GM18951 (cell line): ENCODE results near the gene PAFAH1B2.

ENCODE experiments used
- POLR2A ChIP-seq: IDR thresholded peaks from 4 replicates; pipeline ENCODE4 v1.6.1; 2011; ENCODE audit warnings: mild to moderate bottlenecking; ENCODE audit not compliant: insufficient read length, insufficient read depth; ENCODE audit errors: extremely low read depth
- in situ Hi-C: fragments of 300-500 bp; cut with MboI; formaldehyde crosslinking; loops from one replicate; pipeline ENCODE4 v1.12.0; 2022; ENCODE audit warnings: low sequenced_read_pairs, mixed read lengths, inconsistent platforms; ENCODE audit not compliant: unreplicated experiment

PAFAH1B2 gene

DNA sequence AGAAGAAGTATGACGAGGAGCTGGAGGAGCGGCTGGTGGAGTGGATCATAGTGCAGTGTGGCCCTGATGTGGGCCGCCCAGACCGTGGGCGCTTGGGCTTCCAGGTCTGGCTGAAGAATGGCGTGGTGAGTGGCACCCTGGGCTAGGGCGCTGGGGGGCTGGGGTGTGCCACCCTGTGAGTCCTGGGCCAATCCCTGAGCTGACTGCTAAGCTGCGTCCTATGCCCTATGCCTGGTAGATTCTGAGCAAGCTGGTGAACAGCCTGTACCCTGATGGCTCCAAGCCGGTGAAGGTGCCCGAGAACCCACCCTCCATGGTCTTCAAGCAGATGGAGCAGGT, 59.0 kb downstream of the PAFAH1B2 start:
- no peak for TF ChIP-seq POLR2A
- in situ Hi-C loops, result no loop called here

DNA sequence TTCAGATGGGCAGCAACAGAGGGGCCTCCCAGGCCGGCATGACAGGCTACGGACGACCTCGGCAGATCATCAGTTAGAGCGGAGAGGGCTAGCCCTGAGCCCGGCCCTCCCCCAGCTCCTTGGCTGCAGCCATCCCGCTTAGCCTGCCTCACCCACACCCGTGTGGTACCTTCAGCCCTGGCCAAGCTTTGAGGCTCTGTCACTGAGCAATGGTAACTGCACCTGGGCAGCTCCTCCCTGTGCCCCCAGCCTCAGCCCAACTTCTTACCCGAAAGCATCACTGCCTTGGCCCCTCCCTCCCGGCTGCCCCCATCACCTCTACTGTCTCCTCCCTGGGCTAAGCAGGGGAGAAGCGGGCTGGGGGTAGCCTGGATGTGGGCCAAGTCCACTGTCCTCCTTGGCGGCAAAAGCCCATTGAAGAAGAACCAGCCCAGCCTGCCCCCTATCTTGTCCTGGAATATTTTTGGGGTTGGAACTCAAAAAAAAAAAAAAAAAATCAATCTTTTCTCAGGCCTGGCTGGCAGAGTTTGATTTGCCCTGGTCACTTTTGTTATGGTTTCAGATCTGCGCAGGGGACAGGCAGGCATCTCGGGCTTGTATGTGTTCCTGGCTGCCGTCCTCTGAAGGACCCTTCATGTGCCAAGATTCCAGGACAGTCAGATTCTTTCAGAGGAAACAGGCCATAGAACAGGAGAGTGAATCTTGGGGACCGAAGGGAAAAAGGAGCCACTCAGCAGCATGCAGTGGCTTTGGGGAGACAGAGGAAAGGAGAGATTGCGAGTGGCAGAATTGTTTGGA, 60.4 kb downstream of the PAFAH1B2 start:
- TF ChIP-seq POLR2A, result no peak
- in situ Hi-C loops, result loop anchor here (5.0 kb wide), 1 partner anchor 67 kb away; no protein-coding TSS in a partner anchor

DNA sequence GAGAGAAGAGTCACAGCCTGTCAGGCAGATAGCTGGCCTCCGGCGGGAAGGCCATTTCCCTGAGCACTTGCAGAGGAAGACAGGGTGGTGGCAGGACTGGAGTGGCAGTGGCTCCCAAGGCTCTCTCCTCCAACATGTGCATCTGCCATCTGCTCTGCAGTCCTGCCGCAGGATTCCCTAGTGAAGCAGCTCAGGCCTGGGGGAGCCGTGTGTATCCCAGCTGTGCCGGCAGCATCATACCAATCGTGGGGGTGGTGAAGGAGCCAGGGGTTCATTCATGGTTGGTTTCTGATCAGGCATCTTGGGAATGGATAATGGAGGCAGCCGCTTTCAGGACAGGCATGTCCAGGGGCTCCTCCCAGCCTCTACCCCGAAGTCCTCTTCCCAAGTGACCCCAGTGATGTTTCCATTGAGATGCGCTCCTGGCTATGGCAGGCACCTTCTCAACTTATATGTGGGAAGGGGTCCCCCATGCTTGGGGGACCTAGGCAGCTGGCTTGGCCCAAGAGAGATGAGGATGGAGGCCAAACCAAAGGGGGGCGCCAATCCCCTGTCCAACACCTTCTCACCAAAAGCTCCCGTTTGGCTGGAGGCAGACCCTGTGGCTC, 61.2 kb downstream of the PAFAH1B2 start:
- in situ Hi-C loops, result loop anchor here (5.0 kb wide), 1 partner anchor 68 kb away; no protein-coding TSS in a partner anchor
- no peak for TF ChIP-seq POLR2A

DNA sequence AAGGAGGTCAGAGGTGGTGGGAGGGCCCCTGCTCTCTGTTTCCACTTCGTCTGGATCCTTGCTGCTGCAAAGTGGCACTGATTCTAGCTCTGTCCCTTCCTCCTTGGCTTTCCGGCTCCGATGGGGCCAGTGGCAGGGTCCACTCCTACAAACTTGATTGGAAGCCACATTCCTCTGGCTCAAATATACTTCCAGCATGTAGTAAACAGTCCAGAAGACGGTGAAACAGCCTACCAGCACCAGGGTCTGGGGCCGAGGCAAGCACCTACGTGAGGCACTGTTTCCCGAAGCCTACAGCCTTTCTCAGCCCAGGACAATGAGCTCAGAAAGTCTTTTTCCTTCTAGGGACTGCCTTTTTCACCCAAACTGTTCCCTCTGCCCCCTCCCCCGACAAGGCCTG, 62.0 kb downstream of the PAFAH1B2 start:
- in situ Hi-C loops, result loop anchor here (5.0 kb wide), 1 partner anchor 69 kb away; no protein-coding TSS in a partner anchor

DNA sequence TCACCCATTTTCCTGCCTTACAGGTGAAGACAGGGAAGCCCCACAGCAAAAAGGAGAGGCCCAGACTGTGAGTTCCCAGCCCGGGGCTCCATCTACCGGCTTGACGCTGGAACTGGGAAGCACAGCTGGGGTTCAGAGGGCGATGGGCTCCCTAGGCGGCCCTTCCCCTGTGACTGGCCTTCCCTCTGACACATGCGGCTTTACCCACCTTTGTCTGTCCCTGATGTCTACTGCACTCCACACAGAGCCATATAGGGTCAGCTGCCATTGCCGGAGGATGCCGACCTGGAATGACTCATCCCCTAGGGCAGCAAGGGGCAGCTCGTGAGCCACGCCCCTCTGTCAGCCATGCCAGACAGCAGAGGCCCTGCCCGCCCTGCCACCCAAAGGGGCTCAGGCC, 62.8 kb downstream of the PAFAH1B2 start:
- in situ Hi-C loops, result loop anchor here (5.0 kb wide), 1 partner anchor 70 kb away; no protein-coding TSS in a partner anchor

DNA sequence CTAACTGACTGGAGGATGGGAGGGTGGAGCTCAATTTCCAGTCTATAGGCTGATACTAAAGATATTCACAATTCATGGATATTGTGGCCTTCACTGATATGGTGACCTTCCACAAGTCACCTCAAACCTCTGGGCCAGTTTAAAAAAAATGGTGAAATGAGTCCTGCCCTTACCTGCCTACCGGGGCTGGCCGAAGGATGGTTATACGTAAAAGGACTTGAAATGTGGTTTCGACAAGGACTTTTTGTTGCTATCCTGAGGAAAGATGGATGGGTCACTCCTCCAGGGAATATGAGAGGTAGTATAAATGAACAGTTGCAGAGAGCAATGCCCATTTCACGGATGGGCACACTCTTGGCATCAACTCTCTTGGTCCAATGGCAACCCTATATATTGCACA, 63.4 kb downstream of the PAFAH1B2 start:
- in situ Hi-C loops, result loop anchor here (5.0 kb wide), 1 partner anchor 70 kb away; no protein-coding TSS in a partner anchor

DNA sequence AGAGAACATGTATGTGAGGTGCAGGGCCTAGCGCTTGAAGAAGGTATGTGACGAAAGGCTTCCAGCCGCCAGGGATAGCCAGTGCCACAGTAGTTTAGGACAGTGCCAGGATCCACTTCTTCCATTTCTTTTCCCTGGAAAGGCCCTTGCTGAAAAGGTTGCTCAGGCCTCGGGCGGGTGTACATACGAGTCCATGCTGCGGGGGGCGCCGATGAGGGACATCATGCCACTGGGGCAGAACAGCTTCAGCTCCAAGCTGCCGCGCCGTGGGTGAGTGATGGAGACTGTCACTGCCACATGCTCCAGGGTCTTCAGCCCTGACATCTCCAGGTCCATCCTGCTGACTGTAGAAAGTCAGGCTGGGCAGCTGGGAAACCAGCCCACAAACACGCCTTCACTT, 64.6 kb downstream of the PAFAH1B2 start:
- in situ Hi-C loops, result loop anchor here (5.0 kb wide), 1 partner anchor 71 kb away; no protein-coding TSS in a partner anchor

DNA sequence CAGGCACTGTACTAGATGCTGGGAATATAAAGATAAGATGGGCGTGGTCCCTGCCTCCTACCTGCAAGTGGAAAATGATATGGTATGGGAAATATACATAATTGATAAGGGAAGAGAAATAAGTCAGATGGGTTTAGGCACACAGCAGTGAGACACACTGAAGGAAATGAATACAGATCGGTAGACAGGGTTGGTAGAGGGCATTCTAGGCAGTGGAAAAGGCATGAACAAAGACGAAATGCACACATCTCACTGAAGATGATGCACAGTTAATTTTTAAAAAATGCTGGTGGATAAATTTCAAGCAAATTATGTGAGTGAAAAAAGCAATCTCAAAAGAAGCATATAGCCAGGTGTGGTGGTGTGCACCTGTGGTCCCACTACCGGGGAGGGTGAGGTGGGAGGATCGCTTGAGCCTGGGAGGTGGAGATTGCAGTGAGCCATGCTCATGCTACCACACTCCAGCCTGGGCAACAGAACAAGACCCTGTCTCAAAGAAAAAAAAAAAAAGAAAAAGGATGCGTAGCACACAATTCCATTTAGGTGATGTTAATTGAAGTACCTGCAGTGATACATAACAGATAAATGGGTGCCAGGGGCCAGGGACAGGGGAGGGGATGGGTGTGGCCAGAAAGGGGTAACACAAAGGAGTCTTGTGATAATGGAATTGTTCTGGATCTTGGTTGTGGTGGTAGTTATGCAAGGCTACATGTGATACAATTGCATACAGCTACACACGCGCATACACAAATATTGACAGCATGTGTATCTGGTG, 65.5 kb downstream of the PAFAH1B2 start:
- in situ Hi-C loops, result loop anchor here (5.0 kb wide), 1 partner anchor 72 kb away; no protein-coding TSS in a partner anchor

DNA sequence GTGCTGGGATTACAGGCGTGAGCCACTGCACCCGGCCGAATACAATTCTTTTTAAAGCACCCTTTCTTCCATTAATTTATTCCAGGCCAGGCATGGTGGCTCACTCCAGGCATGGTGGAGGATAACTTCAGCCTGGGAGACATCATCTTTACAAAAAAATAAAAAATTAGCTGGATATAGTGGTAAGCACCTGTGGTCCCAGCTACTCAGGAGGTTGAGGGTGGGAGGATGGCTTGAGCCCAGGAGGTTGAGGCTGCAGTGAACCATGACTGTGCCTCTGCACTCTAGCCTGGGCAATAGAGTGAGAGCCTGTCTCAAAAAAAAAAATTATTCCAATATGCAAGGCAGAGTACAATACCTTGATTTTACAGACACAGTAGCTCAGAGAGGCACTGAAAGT, 66.5 kb downstream of the PAFAH1B2 start:
- no peak for TF ChIP-seq POLR2A
- in situ Hi-C loops, result no loop called here

DNA sequence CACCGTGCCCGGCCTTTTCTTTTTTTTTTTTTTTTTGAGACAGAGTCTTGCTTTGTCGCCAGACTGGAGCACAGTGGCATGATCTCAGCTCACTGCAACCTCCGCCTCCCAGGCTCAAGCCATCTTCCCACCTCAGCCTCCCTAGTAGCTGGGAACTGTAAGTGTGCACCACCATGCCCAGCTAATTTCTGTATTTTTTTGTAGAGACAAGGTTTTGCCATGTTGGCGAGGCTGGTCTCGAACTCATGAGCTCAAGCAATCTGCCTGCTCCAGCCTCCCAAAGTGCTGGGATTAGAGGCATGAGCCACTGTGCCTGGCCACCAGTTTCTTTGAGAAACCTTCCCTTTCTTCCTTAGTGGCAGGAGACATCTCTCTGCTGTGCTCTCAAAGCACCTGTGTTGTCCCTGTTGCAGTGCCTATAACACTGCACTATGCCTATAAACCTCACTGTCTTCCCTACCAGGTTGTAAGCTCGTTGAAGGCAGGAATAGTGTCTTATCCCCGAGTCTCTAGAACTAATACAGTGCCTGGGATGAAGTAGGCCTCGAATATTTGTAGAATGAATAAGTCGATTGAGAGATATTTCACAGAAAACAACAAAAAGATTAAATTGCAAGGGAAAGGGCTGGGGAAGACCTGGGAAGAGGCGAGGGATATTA, 68.7 kb downstream of the PAFAH1B2 start:
- in situ Hi-C loops, result no loop called here
- no peak for TF ChIP-seq POLR2A

DNA sequence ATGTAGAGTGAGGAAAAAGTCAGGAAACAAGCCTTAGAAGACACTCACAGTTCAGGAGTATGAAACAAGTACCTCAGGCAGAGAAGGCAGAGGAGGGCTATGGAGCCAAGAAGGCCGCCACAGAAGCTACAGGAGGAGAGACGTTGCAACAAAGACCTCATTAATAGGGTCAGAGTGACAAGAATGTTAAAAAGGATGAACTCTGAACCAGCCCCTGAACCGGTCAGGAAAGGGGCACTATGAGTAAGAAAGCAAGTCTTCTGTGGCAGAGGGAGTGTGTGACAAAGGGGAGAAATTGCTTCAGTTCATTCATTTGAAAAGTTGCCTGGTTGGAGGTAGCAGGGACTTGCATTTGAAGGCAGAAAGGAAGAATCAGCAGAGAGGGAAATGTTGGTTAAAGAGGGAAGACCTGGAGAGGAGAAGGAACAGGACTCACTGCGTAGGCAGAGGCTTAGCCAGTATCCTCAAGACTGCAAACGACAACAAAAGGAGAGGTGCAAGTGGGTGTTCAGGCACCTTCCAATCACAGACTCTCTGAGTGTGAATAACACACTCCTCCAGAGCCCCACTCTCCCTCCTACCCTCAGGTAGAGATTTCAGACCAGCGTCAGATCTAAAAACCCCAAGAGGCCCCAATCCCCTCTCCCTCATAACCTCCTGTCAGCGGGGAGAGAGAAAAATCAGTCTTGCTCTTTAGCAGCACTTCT, 70.5 kb downstream of the PAFAH1B2 start:
- TF ChIP-seq POLR2A, result no peak
- in situ Hi-C loops, result no loop called here

DNA sequence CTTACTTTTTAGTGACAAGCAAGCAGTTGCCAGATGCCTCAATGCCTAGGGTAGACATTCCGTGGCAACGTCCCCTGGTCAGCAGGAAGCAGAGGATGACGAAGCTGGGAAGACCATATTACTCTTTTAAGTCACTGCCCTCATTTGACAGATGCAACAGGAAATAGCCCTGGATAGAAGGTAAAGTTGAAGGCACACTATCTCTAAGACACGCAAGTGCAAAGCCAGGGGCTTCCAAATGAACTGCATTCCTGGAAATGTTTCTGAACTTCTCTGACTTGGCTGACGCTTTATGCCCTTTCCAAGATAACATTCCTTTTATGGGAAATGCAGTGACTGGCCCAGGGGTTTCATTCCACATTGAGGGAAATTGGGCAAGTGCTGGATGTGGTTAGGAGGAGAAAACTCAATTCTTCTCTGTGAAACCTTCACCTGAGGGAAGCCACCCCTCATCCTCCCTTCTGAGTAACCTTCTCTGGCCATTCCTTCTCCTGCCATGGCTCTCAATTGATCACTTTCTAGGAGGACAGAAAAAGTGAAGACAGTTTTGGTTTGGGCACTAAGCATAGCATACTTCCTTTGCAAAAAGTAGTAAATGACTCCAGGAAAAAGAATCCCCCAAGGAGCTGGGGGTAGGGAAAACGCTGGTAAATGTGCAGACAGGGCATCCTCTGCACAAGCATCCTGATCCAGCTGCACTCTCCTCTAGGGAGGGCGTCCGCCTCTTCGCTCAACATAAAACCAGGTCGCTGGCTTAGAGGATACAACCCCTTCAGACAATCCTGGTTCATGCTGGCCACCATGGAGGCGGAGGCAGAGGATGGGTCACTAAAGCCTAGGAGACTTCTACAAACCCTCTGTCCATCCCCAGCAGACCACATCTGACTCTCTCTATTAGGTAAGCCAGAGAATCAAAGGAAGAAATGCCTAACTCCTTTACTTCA, 73.3 kb downstream of the PAFAH1B2 start:
- TF ChIP-seq POLR2A, result no peak

More for the DNA sequence above, 73.3 kb downstream of the PAFAH1B2 start:
- in situ Hi-C loops, result no loop called here
